SK-N-SH (cell line): ENCODE results near the gene ZFYVE19. TPM values are rescaled to one million over a fixed set of nuclear protein-coding genes. Genes with fewer than 3 reads are reported as not detected.

ENCODE experiments used
- CTCF ChIA-PET: fragments of 300-600, 350-600 bp; formaldehyde crosslinking; extraction: SDS; loops from one replicate; lab custom pipeline; 2021; lab: Yijun Ruan, JAX
- POLR2A ChIA-PET: fragments of 350-600 bp; sonication (Branson Sonifier 250); formaldehyde crosslinking; extraction: SDS; loops from one replicate; lab custom pipeline; 2020; ENCODE audit warnings: antibody characterized with exemption, inconsistent platforms; lab: Yijun Ruan, JAX
- DNase-seq: peaks from one replicate; pipeline ENCODE4 v3.0.0; 2012
- H2AFZ ChIP-seq: fragments of 200-600 bp; sonication (generic); 2 replicates; pipeline ENCODE4 v1.8.1; 2016; ENCODE audit warnings: antibody characterized with exemption, mild to moderate bottlenecking, low read depth
- H3F3A ChIP-seq: fragments of 200-600 bp; sonication (generic); replicated peaks from 2 replicates; pipeline ENCODE3; 2016; ENCODE audit warnings: antibody characterized with exemption, mild to moderate bottlenecking; ENCODE audit not compliant: insufficient read depth
- H3K27ac ChIP-seq, 2 experiments: fragments of 200-500 bp in 1 of 2; fragments of 200-600 bp in 1 of 2; sonication (Bioruptor generic) in 1 of 2; sonication (generic), shearing (Covaris generic) in 1 of 2; 2 replicates each; pipeline versions ENCODE4 v1.5.1 to v1.6.1; 2014 to 2016; ENCODE audit warnings: low read depth in 2 of 2, inconsistent platforms in 1 of 2, low read length in 1 of 2, mild to moderate bottlenecking in 1 of 2, mixed read lengths in 1 of 2
- H3K27me3 ChIP-seq: fragments of 200-600 bp; sonication (generic), shearing (Covaris generic); 2 replicates; pipeline ENCODE4 v1.6.1; 2016; ENCODE audit warnings: mixed run types; ENCODE audit not compliant: insufficient read depth
- H3K36me3 ChIP-seq, 2 experiments: fragments of 200-500 bp in 1 of 2; fragments of 200-600 bp in 1 of 2; sonication (Bioruptor generic) in 1 of 2; sonication (generic) in 1 of 2; replicated peaks in 1 of 2; 2 replicates each; pipeline versions ENCODE3 to v1.5.1; 2014 to 2016; ENCODE audit warnings: low read length in 1 of 2, mild to moderate bottlenecking in 1 of 2; ENCODE audit not compliant: insufficient read depth in 2 of 2, control insufficient read depth in 1 of 2
- H3K4me1 ChIP-seq, 2 experiments: fragments of 200-500 bp in 1 of 2; fragments of 200-600 bp in 1 of 2; sonication (Bioruptor generic) in 1 of 2; sonication (generic), shearing (Covaris generic) in 1 of 2; 2 replicates each; pipeline versions ENCODE4 v1.5.1 to v1.6.1; 2014 to 2016; ENCODE audit warnings: low read depth in 1 of 2, low read length in 1 of 2, mixed run types in 1 of 2; ENCODE audit not compliant: insufficient read depth in 2 of 2, control insufficient read depth in 1 of 2
- H3K4me2 ChIP-seq: fragments of 200-600 bp; sonication (generic), shearing (Covaris generic); 2 replicates; pipeline ENCODE4 v1.6.1; 2017; ENCODE audit warnings: mixed run types
- H3K4me3 ChIP-seq, 2 experiments: fragments of 200-500 bp in 1 of 2; fragments of 200-600 bp in 1 of 2; sonication (Bioruptor generic) in 1 of 2; sonication (generic), shearing (Covaris generic) in 1 of 2; 2 replicates each; pipeline versions ENCODE4 v1.5.1 to v1.8.1; 2014 to 2016; ENCODE audit warnings: low read depth in 2 of 2, inconsistent platforms in 1 of 2, low read length in 1 of 2, mild to moderate bottlenecking in 1 of 2, mixed read lengths in 1 of 2, moderate library complexity in 1 of 2
- H3K79me2 ChIP-seq: fragments of 200-600 bp; sonication (generic); 2 replicates; pipeline ENCODE4 v1.8.1; 2017; ENCODE audit warnings: mild to moderate bottlenecking; ENCODE audit not compliant: insufficient read depth
- H3K9ac ChIP-seq: fragments of 200-600 bp; sonication (generic); 2 replicates; pipeline ENCODE4 v1.6.1; 2017; ENCODE audit warnings: mixed run types
- H3K9me2 ChIP-seq: fragments of 200-600 bp; sonication (generic); 2 replicates; pipeline ENCODE4 v1.6.1; 2017; ENCODE audit warnings: mixed run types
- H3K9me3 ChIP-seq: fragments of 200-600 bp; sonication (generic); 2 replicates; pipeline ENCODE4 v1.6.1; 2017; ENCODE audit warnings: mixed run types, mild to moderate bottlenecking, moderate library complexity
- H4K20me1 ChIP-seq: fragments of 200-600 bp; sonication (generic); 2 replicates; pipeline ENCODE4 v1.6.1; 2017; ENCODE audit warnings: mild to moderate bottlenecking, mixed run types; ENCODE audit not compliant: insufficient read depth
- FOXJ3 ChIP-seq: sonication (generic); formaldehyde crosslinking; IDR thresholded peaks from 2 replicates; pipeline ENCODE4 v1.5.1; 2020; ENCODE audit warnings: mild to moderate bottlenecking, missing genetic modification reagents
- GATA2 ChIP-seq: sonication (generic); formaldehyde crosslinking; IDR thresholded peaks from 2 replicates; pipeline ENCODE4 v1.5.0; 2020; ENCODE audit warnings: mild to moderate bottlenecking, missing genetic modification reagents
- IRF3 ChIP-seq: fragments of 150-350 bp; IDR thresholded peaks from 2 replicates; pipeline ENCODE4 v1.6.1; 2016; ENCODE audit warnings: mild to moderate bottlenecking, low read depth, low read length
- JUND ChIP-seq: IDR thresholded peaks from 2 replicates; pipeline ENCODE4 v1.4.0; 2012
- NRF1 ChIP-seq: IDR thresholded peaks from 2 replicates; pipeline ENCODE4 v1.6.1; 2012; ENCODE audit warnings: low read depth, mild to moderate bottlenecking, low read length
- PBX3 ChIP-seq: IDR thresholded peaks from 2 replicates; pipeline ENCODE4; 2012
- RFX5 ChIP-seq: IDR thresholded peaks from 2 replicates; pipeline ENCODE4 v1.6.1; 2012; ENCODE audit warnings: mild to moderate bottlenecking, improper control_type of control experiment, low read length
- USF2 ChIP-seq: fragments of 150-350 bp; IDR thresholded peaks from 2 replicates; pipeline ENCODE4 v1.6.1; 2017; ENCODE audit warnings: antibody characterized with exemption, low read length, low read depth, borderline replicate concordance
- YY1 ChIP-seq: IDR thresholded peaks from 2 replicates; pipeline ENCODE4 v1.4.0; 2012; ENCODE audit warnings: low read depth, mild to moderate bottlenecking
- ZBTB33 ChIP-seq: IDR thresholded peaks from 2 replicates; pipeline ENCODE4 v1.4.0; 2012; ENCODE audit warnings: low read depth, borderline replicate concordance
- WGBS: methylation state at CpG from one replicate; pipeline ENCODE4 v1.1.6; 2017; ENCODE audit warnings: low lambda C conversion rate; 5-methylcytosine and 5-hydroxymethylcytosine counted together
- polyA plus RNA-seq, 3 experiments: library from polyadenylated mRNA; depleted of rRNA; stranded (reverse); fragments of >200 nt; gene quantifications; 2 replicates each; pipeline ENCODE4 v1.2.3, GENCODE V29; 2012
- TF ChIP-seq, protein P1 (sequence below): IDR thresholded peaks from 2 replicates; pipeline ENCODE4 v1.6.1; 2012; ENCODE audit warnings: mild to moderate bottlenecking, low read depth, low read length, moderate library complexity
- TF ChIP-seq, protein P2 (sequence below): IDR thresholded peaks from 2 replicates; pipeline ENCODE4 v1.4.0; 2012; ENCODE audit warnings: low read depth

Gene ZFYVE19
- polyA plus RNA-seq, 1 of the 3 experiments (the other 2 are of a cell fraction) = 35.5 TPM

DNA sequence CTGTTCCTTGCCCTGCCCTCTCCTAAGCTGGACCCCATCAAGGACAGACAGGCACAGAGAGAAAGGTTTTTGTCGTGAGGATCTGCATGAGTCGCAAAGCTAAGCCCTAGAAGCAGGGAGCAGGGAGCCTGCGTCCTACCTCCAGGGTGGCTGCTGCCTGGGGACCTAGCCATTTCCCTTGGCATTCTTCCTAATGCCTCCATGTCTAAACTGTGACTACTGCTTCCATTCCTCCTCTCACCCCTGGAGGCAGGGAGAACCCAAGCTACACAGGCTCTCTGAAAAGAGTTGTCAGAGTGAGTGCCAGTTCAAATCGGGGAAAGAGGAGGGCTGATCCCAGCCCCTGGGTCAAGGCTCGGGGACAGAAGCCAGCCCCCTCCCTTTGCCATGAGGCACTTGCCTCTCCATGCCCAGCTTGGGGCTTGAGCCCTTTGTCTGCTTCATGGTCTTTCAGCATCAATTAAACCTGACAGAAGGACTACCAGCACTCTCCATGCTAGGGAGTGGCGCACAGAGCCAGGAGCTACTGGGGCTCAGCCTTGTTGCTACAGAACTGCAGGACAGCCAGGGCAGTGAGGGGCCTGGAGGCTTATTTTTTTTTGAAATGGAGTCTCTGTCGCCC is 40.6 kb upstream of the ZFYVE19 start:
- Histone ChIP-seq H3K36me3 (peaks cover 0 to 4% of the 10 kb centered on the region in 2 experiments), H3K4me3 (no peak overlapping the region), H3K9me3 (no peaks in the 10 kb centered on the region), H3K27ac (peak overlapping the region in 1 of 2 experiments; percentile 73; a peak in 2 of 4 replicates), H3K79me2 (no peaks in the 10 kb centered on the region), H3K27me3 (no peaks in the 10 kb centered on the region), H3K9me2 (no peaks in the 10 kb centered on the region), H3K4me1 (peaks cover 42 to 70% of the 10 kb centered on the region in 2 experiments; a peak in 3 of 4 replicates), H3F3A (peaks cover 12% of the 10 kb centered on the region), H3K4me2 (peak overlapping the region; percentile 42; the same call in 1 of the 2 replicates), H3K9ac (no peak overlapping the region), H2AFZ (no peak overlapping the region), H4K20me1 (no peaks in the 10 kb centered on the region)
- WGBS = 71% methylated on average over 7 of the region's 7 CpGs
- CTCF ChIA-PET = interaction anchor here (0.8 to 31.8 kb wide), 7 partner anchors 10 to 91 kb away, joined by 3 to 555 read pairs (median 4); partner anchors contain the start of gene RMDN3
- peak; percentile 57 for DNase-seq
- TF ChIP-seq FOXJ3 (CRISPR knock-in tag) (no peak), NRF1 (no peak), PBX3 (no peak), YY1 (no peak), JUND (no peak), USF2 (no peak), IRF3 (no peak), RFX5 (no peak), GATA2 (CRISPR knock-in tag) (no peak), ZBTB33 (no peak)
- TF ChIP-seq, protein P1, sequence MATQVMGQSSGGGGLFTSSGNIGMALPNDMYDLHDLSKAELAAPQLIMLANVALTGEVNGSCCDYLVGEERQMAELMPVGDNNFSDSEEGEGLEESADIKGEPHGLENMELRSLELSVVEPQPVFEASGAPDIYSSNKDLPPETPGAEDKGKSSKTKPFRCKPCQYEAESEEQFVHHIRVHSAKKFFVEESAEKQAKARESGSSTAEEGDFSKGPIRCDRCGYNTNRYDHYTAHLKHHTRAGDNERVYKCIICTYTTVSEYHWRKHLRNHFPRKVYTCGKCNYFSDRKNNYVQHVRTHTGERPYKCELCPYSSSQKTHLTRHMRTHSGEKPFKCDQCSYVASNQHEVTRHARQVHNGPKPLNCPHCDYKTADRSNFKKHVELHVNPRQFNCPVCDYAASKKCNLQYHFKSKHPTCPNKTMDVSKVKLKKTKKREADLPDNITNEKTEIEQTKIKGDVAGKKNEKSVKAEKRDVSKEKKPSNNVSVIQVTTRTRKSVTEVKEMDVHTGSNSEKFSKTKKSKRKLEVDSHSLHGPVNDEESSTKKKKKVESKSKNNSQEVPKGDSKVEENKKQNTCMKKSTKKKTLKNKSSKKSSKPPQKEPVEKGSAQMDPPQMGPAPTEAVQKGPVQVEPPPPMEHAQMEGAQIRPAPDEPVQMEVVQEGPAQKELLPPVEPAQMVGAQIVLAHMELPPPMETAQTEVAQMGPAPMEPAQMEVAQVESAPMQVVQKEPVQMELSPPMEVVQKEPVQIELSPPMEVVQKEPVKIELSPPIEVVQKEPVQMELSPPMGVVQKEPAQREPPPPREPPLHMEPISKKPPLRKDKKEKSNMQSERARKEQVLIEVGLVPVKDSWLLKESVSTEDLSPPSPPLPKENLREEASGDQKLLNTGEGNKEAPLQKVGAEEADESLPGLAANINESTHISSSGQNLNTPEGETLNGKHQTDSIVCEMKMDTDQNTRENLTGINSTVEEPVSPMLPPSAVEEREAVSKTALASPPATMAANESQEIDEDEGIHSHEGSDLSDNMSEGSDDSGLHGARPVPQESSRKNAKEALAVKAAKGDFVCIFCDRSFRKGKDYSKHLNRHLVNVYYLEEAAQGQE = no peak
- TF ChIP-seq, protein P2, sequence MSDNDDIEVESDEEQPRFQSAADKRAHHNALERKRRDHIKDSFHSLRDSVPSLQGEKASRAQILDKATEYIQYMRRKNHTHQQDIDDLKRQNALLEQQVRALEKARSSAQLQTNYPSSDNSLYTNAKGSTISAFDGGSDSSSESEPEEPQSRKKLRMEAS = no peak
- POLR2A ChIA-PET = no interaction called here
